Astrocyte (in vitro differentiated cells and primary cell): Measurements from ENCODE around the gene GMDS. TPM values are rescaled to one million over a fixed set of nuclear protein-coding genes. Genes with fewer than 3 reads are reported as not detected.

Source experiments
- DNase-seq: peaks from one replicate; pipeline ENCODE4 v3.0.0-alpha.2; 2010; ENCODE audit warnings: low read depth
- FAIRE-seq: peaks from 2 replicates; lab custom pipeline; 2011; peaks lifted over from hg19 to GRCh38; lab: Jason Lieb, UNC
- H2AFZ ChIP-seq: 2 replicates; pipeline ENCODE4 v1.6.0; 2012; ENCODE audit warnings: low read depth, low read length, inconsistent platforms
- H3K27ac ChIP-seq: 2 replicates; pipeline ENCODE4 v1.5.1; 2011; ENCODE audit warnings: low read depth, low read length, inconsistent platforms
- H3K27me3 ChIP-seq: 2 replicates; pipeline ENCODE4 v1.6.0; 2011; ENCODE audit warnings: low read length, inconsistent platforms; ENCODE audit not compliant: insufficient read depth
- H3K36me3 ChIP-seq: 2 replicates; pipeline ENCODE4 v1.5.1; 2011; ENCODE audit warnings: low read length, inconsistent platforms; ENCODE audit not compliant: insufficient read depth
- H3K4me1 ChIP-seq: 2 replicates; pipeline ENCODE4 v1.5.1; 2011; ENCODE audit warnings: low read length, inconsistent platforms; ENCODE audit not compliant: insufficient read depth
- H3K4me2 ChIP-seq: 2 replicates; pipeline ENCODE4 v1.6.0; 2012; ENCODE audit warnings: low read length, inconsistent platforms
- H3K4me3 ChIP-seq: 2 replicates; pipeline ENCODE4 v1.5.1; 2011; ENCODE audit warnings: low read depth, mild to moderate bottlenecking, low read length, inconsistent platforms; ENCODE audit not compliant: insufficient read depth
- H3K79me2 ChIP-seq: 2 replicates; pipeline ENCODE4 v1.6.0; 2012; ENCODE audit warnings: mild to moderate bottlenecking, low read length, inconsistent platforms; ENCODE audit not compliant: insufficient read depth
- H3K9ac ChIP-seq: 2 replicates; pipeline ENCODE4 v1.6.0; 2012; ENCODE audit warnings: mild to moderate bottlenecking, low read length, inconsistent platforms
- H3K9me3 ChIP-seq: 2 replicates; pipeline ENCODE4 v1.5.1; 2012; ENCODE audit warnings: low read depth, mild to moderate bottlenecking, low read length, inconsistent platforms; ENCODE audit not compliant: insufficient read depth
- H4K20me1 ChIP-seq: 2 replicates; pipeline ENCODE4 v1.6.0; 2012; ENCODE audit warnings: low read length, inconsistent platforms; ENCODE audit not compliant: insufficient read depth
- H3K27ac Mint-ChIP-seq: one replicate; pipeline ENCODE4 v1.8.0; 2021; ENCODE audit warnings: mild to moderate bottlenecking, mixed read lengths; ENCODE audit not compliant: unreplicated experiment
- H3K27me3 Mint-ChIP-seq: one replicate; pipeline ENCODE4 v1.8.0; 2021; ENCODE audit warnings: low read depth, mixed read lengths; ENCODE audit not compliant: unreplicated experiment
- H3K36me3 Mint-ChIP-seq: one replicate; pipeline ENCODE4 v1.8.0; 2021; ENCODE audit warnings: low read depth, mixed read lengths; ENCODE audit not compliant: unreplicated experiment
- H3K4me1 Mint-ChIP-seq: one replicate; pipeline ENCODE4 v1.8.0; 2021; ENCODE audit warnings: low read depth, mixed read lengths; ENCODE audit not compliant: unreplicated experiment
- H3K4me3 Mint-ChIP-seq: one replicate; pipeline ENCODE4 v1.8.0; 2021; ENCODE audit warnings: mild to moderate bottlenecking, moderate library complexity, mixed read lengths; ENCODE audit not compliant: unreplicated experiment
- H3K9me3 Mint-ChIP-seq: one replicate; pipeline ENCODE4 v1.8.0; 2021; ENCODE audit warnings: mild to moderate bottlenecking, mixed read lengths; ENCODE audit not compliant: unreplicated experiment
- EZH2 ChIP-seq: IDR thresholded peaks from 2 replicates; pipeline ENCODE4 v1.6.1; 2012; ENCODE audit warnings: mild to moderate bottlenecking, low read length, inconsistent platforms; ENCODE audit not compliant: insufficient read depth
- total RNA-seq: library from RNA; stranded (reverse); gene quantifications from 2 replicates; pipeline ENCODE4 v1.2.1, GENCODE V29; 2021
- TF ChIP-seq, protein P1 (sequence below): IDR thresholded peaks from 2 replicates; pipeline ENCODE4 v1.5.1; 2011; ENCODE audit warnings: low read depth, mild to moderate bottlenecking, inconsistent platforms, low read length, moderate library complexity; ENCODE audit not compliant: insufficient read depth

Gene GMDS
- total RNA-seq, 1 donor from 2014 or later, result 9.4 TPM

GRCh38 chr6:1942834-1943233, 302.6 kb downstream of the GMDS start:
- Mint-ChIP-seq H3K36me3 (no peaks in the 10 kb centered on the region), H3K9me3 (peaks cover 1% of the 10 kb centered on the region), H3K27me3 (no peaks in the 10 kb centered on the region), H3K4me3 (no peak overlapping the region), H3K4me1 (no peaks in the 10 kb centered on the region), H3K27ac (no peak overlapping the region)
- Histone ChIP-seq H3K79me2 (no peaks in the 10 kb centered on the region), H3K4me1 (no peaks in the 10 kb centered on the region), H3K9me3 (no peaks in the 10 kb centered on the region), H3K4me3 (no peak overlapping the region), H3K27me3 (no peaks in the 10 kb centered on the region), H3K4me2 (no peak overlapping the region), H3K27ac (no peak overlapping the region), H3K9ac (no peak overlapping the region), H4K20me1 (no peaks in the 10 kb centered on the region), H2AFZ (no peak overlapping the region), H3K36me3 (no peaks in the 10 kb centered on the region)
- no peak for FAIRE-seq
- no peak for DNase-seq
- TF ChIP-seq, protein P1, sequence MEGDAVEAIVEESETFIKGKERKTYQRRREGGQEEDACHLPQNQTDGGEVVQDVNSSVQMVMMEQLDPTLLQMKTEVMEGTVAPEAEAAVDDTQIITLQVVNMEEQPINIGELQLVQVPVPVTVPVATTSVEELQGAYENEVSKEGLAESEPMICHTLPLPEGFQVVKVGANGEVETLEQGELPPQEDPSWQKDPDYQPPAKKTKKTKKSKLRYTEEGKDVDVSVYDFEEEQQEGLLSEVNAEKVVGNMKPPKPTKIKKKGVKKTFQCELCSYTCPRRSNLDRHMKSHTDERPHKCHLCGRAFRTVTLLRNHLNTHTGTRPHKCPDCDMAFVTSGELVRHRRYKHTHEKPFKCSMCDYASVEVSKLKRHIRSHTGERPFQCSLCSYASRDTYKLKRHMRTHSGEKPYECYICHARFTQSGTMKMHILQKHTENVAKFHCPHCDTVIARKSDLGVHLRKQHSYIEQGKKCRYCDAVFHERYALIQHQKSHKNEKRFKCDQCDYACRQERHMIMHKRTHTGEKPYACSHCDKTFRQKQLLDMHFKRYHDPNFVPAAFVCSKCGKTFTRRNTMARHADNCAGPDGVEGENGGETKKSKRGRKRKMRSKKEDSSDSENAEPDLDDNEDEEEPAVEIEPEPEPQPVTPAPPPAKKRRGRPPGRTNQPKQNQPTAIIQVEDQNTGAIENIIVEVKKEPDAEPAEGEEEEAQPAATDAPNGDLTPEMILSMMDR, result no peak
- no peak for TF ChIP-seq EZH2

- Mint-ChIP-seq H3K36me3 (no peaks in the 10 kb centered on the region), H3K9me3 (peaks cover 1% of the 10 kb centered on the region), H3K4me1 (no peaks in the 10 kb centered on the region), H3K27me3 (no peaks in the 10 kb centered on the region), H3K4me3 (no peak overlapping the region), H3K27ac (no peak overlapping the region)
- no peak for FAIRE-seq
- no peak overlapping the region for H3K27ac ChIP-seq
- TF ChIP-seq, protein P1, result no peak
- TF ChIP-seq EZH2, result no peak
- H3K79me2 ChIP-seq, result no peaks in the 10 kb centered on the region
- H3K4me2 ChIP-seq, result no peak overlapping the region
- no peaks in the 10 kb centered on the region for H3K36me3 ChIP-seq
- H2AFZ ChIP-seq, result no peak overlapping the region
- DNase-seq, result no peak
- no peak overlapping the region for H3K4me3 ChIP-seq
- H3K27me3 ChIP-seq, result no peaks in the 10 kb centered on the region
- H4K20me1 ChIP-seq, result no peaks in the 10 kb centered on the region
- no peaks in the 10 kb centered on the region for H3K4me1 ChIP-seq
- no peaks in the 10 kb centered on the region for H3K9me3 ChIP-seq
- no peak overlapping the region for H3K9ac ChIP-seq
These were observed 303.9 kb downstream of the GMDS start for GRCh38 chr6:1941534-1941933.

GRCh38 chr6:1940381-1940780, 305.0 kb downstream of the GMDS start:
- Histone ChIP-seq H3K9ac (no peak overlapping the region), H3K4me1 (no peaks in the 10 kb centered on the region), H2AFZ (no peak overlapping the region), H3K4me3 (no peak overlapping the region), H3K79me2 (no peaks in the 10 kb centered on the region), H3K4me2 (no peak overlapping the region), H3K9me3 (no peaks in the 10 kb centered on the region), H3K36me3 (no peaks in the 10 kb centered on the region), H3K27ac (no peak overlapping the region), H4K20me1 (no peaks in the 10 kb centered on the region), H3K27me3 (no peaks in the 10 kb centered on the region)
- no peaks in the 10 kb centered on the region for H3K4me1 Mint-ChIP-seq
- H3K9me3 Mint-ChIP-seq, result peaks cover 3% of the 10 kb centered on the region
- TF ChIP-seq, protein P1, result no peak
- TF ChIP-seq EZH2, result no peak
- H3K4me3 Mint-ChIP-seq, result no peak overlapping the region
- no peak overlapping the region for H3K27ac Mint-ChIP-seq
- no peaks in the 10 kb centered on the region for H3K36me3 Mint-ChIP-seq
- DNase-seq, result peak; percentile 6
- FAIRE-seq, result no peak
- no peaks in the 10 kb centered on the region for H3K27me3 Mint-ChIP-seq
